OCI-LY1 (cell line): Measurements from ENCODE around the gene CREB3L2.

Experiments used
- H2AFZ ChIP-seq: fragments of 200-600 bp; sonication (generic), shearing (Covaris generic); 2 replicates; pipeline ENCODE4 v1.6.0; 2014; ENCODE audit warnings: antibody characterized with exemption, mild to moderate bottlenecking, low read length
- H3F3A ChIP-seq: fragments of 200-600 bp; sonication (generic), shearing (Covaris generic); 2 replicates; pipeline ENCODE4 v1.6.0; 2014; ENCODE audit warnings: mild to moderate bottlenecking, antibody characterized with exemption, low read length, moderate library complexity; ENCODE audit not compliant: insufficient read depth
- H3K27ac ChIP-seq: fragments of 200-600 bp; sonication (generic); 2 replicates; pipeline ENCODE4 v1.5.1; 2014; ENCODE audit warnings: low read length, mixed run types, mild to moderate bottlenecking, low read depth; ENCODE audit not compliant: poor library complexity, severe bottlenecking
- H3K27me3 ChIP-seq: fragments of 200-600 bp; sonication (generic); 2 replicates; pipeline ENCODE4 v1.6.0; 2014; ENCODE audit warnings: antibody characterized with exemption, mild to moderate bottlenecking, low read length, moderate library complexity; ENCODE audit not compliant: insufficient read depth
- H3K36me3 ChIP-seq: fragments of 200-600 bp; sonication (generic); 2 replicates; pipeline ENCODE4 v1.6.1; 2014; ENCODE audit warnings: mild to moderate bottlenecking, antibody characterized with exemption, low read length, moderate library complexity, mixed read lengths; ENCODE audit not compliant: insufficient read depth
- H3K4me1 ChIP-seq: fragments of 200-600 bp; sonication (generic); 2 replicates; pipeline ENCODE4 v1.5.1; 2014; ENCODE audit warnings: mild to moderate bottlenecking, low read length, moderate library complexity; ENCODE audit not compliant: insufficient read depth, severe bottlenecking
- H3K4me2 ChIP-seq: fragments of 200-600 bp; sonication (generic), shearing (Covaris generic); 2 replicates; pipeline ENCODE4 v1.6.1; 2014; ENCODE audit warnings: low read length
- H3K4me3 ChIP-seq: fragments of 200-600 bp; sonication (generic); 2 replicates; pipeline ENCODE4 v1.5.1; 2014; ENCODE audit warnings: low read length, low read depth, mild to moderate bottlenecking, mixed read lengths; ENCODE audit not compliant: poor library complexity, severe bottlenecking
- H3K79me2 ChIP-seq: fragments of 200-600 bp; shearing (Covaris generic); 2 replicates; pipeline ENCODE4 v1.6.1; 2016; ENCODE audit warnings: mixed run types, low read length, mixed read lengths; ENCODE audit not compliant: insufficient read depth
- H3K9ac ChIP-seq: fragments of 200-600 bp; sonication (generic), shearing (Covaris generic); 2 replicates; pipeline ENCODE4 v1.6.1; 2014; ENCODE audit warnings: mild to moderate bottlenecking, low read length, mixed read lengths
- H3K9me2 ChIP-seq: fragments of 200-600 bp; sonication (generic), shearing (Covaris generic); 2 replicates; pipeline ENCODE4 v1.6.1; 2014; ENCODE audit warnings: low read depth, mild to moderate bottlenecking, low read length, mixed read lengths
- H3K9me3 ChIP-seq: fragments of 200-600 bp; shearing (Covaris generic); 2 replicates; pipeline ENCODE4 v1.6.1; 2014; ENCODE audit warnings: low read length, mixed read lengths
- H4K20me1 ChIP-seq: fragments of 200-600 bp; sonication (generic), shearing (Covaris generic); 2 replicates; pipeline ENCODE4 v1.6.0; 2016; ENCODE audit warnings: mild to moderate bottlenecking, low read length; ENCODE audit not compliant: insufficient read depth
- EZH2 ChIP-seq: fragments of 200-600 bp; sonication (generic), shearing (Covaris generic); IDR thresholded peaks from 2 replicates; pipeline ENCODE4 v1.8.0; 2017; ENCODE audit warnings: borderline replicate concordance, mixed run types, mild to moderate bottlenecking, antibody characterized with exemption, low read length, moderate library complexity, mixed read lengths
- TF ChIP-seq, protein P1 (sequence below): fragments of 200-600 bp; sonication (generic), shearing (Covaris generic); IDR thresholded peaks from 2 replicates; pipeline ENCODE4 v1.5.1; 2017; ENCODE audit warnings: mild to moderate bottlenecking, antibody characterized with exemption, low read length, moderate library complexity, mixed read lengths

Gene CREB3L2

DNA sequence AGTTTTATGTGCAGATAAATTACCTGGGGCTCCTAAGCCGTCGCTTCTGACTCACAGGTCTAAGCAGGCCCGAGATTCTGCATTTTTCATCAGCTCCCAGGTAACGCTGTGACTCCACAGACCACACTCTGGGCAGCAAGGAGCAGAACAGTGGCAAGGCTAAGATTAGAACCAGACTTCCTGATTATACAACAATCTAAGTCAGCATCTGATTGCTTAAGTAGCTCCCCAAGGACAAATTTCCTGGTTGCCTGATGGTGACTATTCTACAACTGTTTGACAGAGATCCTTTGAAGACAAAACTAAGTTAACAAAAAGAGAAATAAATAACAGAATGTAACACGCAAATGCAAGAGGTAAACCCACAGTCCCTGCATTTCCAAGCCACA is 69.0 kb downstream of the CREB3L2 start:
- Histone ChIP-seq H3F3A (no peaks in the 10 kb centered on the region), H3K9me3 (no peaks in the 10 kb centered on the region), H3K9me2 (no peaks in the 10 kb centered on the region), H3K4me2 (no peak overlapping the region), H3K36me3 (no peaks in the 10 kb centered on the region), H3K27ac (no peak overlapping the region), H4K20me1 (no peaks in the 10 kb centered on the region), H2AFZ (no peak overlapping the region), H3K79me2 (no peaks in the 10 kb centered on the region), H3K9ac (no peak overlapping the region), H3K4me3 (no peak overlapping the region), H3K4me1 (no peaks in the 10 kb centered on the region), H3K27me3 (peaks cover 3% of the 10 kb centered on the region; the same call in 1 of the 2 replicates)
- TF ChIP-seq, protein P1, sequence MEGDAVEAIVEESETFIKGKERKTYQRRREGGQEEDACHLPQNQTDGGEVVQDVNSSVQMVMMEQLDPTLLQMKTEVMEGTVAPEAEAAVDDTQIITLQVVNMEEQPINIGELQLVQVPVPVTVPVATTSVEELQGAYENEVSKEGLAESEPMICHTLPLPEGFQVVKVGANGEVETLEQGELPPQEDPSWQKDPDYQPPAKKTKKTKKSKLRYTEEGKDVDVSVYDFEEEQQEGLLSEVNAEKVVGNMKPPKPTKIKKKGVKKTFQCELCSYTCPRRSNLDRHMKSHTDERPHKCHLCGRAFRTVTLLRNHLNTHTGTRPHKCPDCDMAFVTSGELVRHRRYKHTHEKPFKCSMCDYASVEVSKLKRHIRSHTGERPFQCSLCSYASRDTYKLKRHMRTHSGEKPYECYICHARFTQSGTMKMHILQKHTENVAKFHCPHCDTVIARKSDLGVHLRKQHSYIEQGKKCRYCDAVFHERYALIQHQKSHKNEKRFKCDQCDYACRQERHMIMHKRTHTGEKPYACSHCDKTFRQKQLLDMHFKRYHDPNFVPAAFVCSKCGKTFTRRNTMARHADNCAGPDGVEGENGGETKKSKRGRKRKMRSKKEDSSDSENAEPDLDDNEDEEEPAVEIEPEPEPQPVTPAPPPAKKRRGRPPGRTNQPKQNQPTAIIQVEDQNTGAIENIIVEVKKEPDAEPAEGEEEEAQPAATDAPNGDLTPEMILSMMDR: no peak
- no peak for TF ChIP-seq EZH2

DNA sequence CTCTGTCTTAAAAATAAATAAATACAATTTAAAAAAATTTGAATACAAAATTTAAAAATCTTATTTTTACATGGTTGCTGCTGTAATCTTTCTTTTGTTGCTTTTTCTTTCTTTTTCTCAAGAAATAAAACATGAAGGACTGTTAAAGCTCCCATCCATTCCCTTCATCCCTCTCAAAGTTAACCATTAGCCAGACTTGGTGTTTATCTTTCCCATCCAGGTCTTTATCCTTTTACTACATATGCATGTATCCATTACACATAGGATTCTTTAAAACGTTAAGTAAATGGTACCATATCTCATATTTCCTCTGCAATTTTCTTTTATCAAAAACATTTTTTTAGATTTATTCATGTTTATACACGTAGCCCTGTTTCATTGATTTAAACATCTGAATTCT is 70.1 kb downstream of the CREB3L2 start:
- Histone ChIP-seq H3K4me3 (no peak overlapping the region), H3K27ac (no peak overlapping the region), H3K27me3 (peaks cover 3% of the 10 kb centered on the region; the same call in 1 of the 2 replicates), H3K9me2 (no peaks in the 10 kb centered on the region), H3F3A (no peaks in the 10 kb centered on the region), H3K4me1 (no peaks in the 10 kb centered on the region), H3K4me2 (no peak overlapping the region), H4K20me1 (no peaks in the 10 kb centered on the region), H3K36me3 (no peaks in the 10 kb centered on the region), H3K9me3 (no peaks in the 10 kb centered on the region), H3K79me2 (no peaks in the 10 kb centered on the region), H3K9ac (no peak overlapping the region), H2AFZ (no peak overlapping the region)
- TF ChIP-seq, protein P1: no peak

GRCh38 chr7:137930581-137930980 is 71.3 kb downstream of the CREB3L2 start:
- Histone ChIP-seq H3K4me2 (no peak overlapping the region), H3K9ac (no peak overlapping the region), H3F3A (no peaks in the 10 kb centered on the region), H3K4me1 (no peaks in the 10 kb centered on the region), H3K79me2 (no peaks in the 10 kb centered on the region), H3K4me3 (no peak overlapping the region), H3K9me2 (no peaks in the 10 kb centered on the region), H3K36me3 (no peaks in the 10 kb centered on the region), H3K9me3 (no peaks in the 10 kb centered on the region), H4K20me1 (no peaks in the 10 kb centered on the region), H3K27me3 (peaks cover 3% of the 10 kb centered on the region; the same call in 1 of the 2 replicates), H2AFZ (no peak overlapping the region), H3K27ac (no peak overlapping the region)
- TF ChIP-seq, protein P1: no peak
- TF ChIP-seq EZH2: no peak
